Measurements from ENCODE around the gene PLA2G4F. TPM values are rescaled to one million over a fixed set of nuclear protein-coding genes. Genes with fewer than 3 reads are reported as not detected.

PLA2G4F gene
- polyA plus RNA-seq, 2 donors, result 12.9 to 21.8 TPM

GRCh38 chr15:42171122-42171521, 14.7 kb upstream of the PLA2G4F start:
- Histone ChIP-seq H3K4me1 (ENCODE audit: control insufficient read depth in 2 of 2, insufficient read depth in 2 of 2, low read length in 1 of 2) (no peaks in the 10 kb centered on the region), H3K9me3 (ENCODE audit: control insufficient read depth in 2 of 2, insufficient read depth in 1 of 2, low read depth in 1 of 2, low read length in 1 of 2) (no peaks in the 10 kb centered on the region), H3K27me3 (ENCODE audit: control insufficient read depth in 1 of 2, insufficient read depth in 2 of 2, low read length in 2 of 2) (no peaks in the 10 kb centered on the region), H3K36me3 (ENCODE audit: control insufficient read depth in 2 of 2, insufficient read depth in 2 of 2, low read length in 1 of 2) (peaks cover 29 to 37% of the 10 kb centered on the region in 2 donors), H3K4me3 (ENCODE audit: low read depth in 1 of 2, low read length in 2 of 2) (no peak overlapping the region), H3K27ac (ENCODE audit: low read depth in 2 of 2, low read length in 1 of 2) (peak overlapping the region in 1 of 2 donors; percentile 28)
- 58 to 70% methylated on average over 1 of the region's 1 CpG for WGBS, 2 donors

GRCh38 chr15:42166225-42166940, 9.9 kb upstream of the PLA2G4F start:
- Histone ChIP-seq H3K4me3 (ENCODE audit: low read depth in 1 of 2, low read length in 2 of 2) (no peak overlapping the region), H3K36me3 (ENCODE audit: control insufficient read depth in 2 of 2, insufficient read depth in 2 of 2, low read length in 1 of 2) (peaks cover 44 to 53% of the 10 kb centered on the region in 2 donors), H3K27me3 (ENCODE audit: control insufficient read depth in 1 of 2, insufficient read depth in 2 of 2, low read length in 2 of 2) (no peaks in the 10 kb centered on the region), H3K4me1 (ENCODE audit: control insufficient read depth in 2 of 2, insufficient read depth in 2 of 2, low read length in 1 of 2) (peaks cover 0 to 6% of the 10 kb centered on the region in 2 donors), H3K27ac (ENCODE audit: low read depth in 2 of 2, low read length in 1 of 2) (no peak overlapping the region), H3K9me3 (ENCODE audit: control insufficient read depth in 2 of 2, insufficient read depth in 1 of 2, low read depth in 1 of 2, low read length in 1 of 2) (no peaks in the 10 kb centered on the region)
- WGBS, 2 donors, result 93 to 94% methylated on average over 13 of the region's 13 CpGs

GRCh38 chr15:42165106-42165505, 8.7 kb upstream of the PLA2G4F start:
- Histone ChIP-seq H3K36me3 (ENCODE audit: control insufficient read depth in 2 of 2, insufficient read depth in 2 of 2, low read length in 1 of 2) (peaks cover 56 to 59% of the 10 kb centered on the region in 2 donors), H3K27ac (ENCODE audit: low read depth in 2 of 2, low read length in 1 of 2) (no peak overlapping the region)

GRCh38 chr15:42163947-42164550, 7.6 kb upstream of the PLA2G4F start:
- H3K4me1 ChIP-seq (ENCODE audit: control insufficient read depth in 2 of 2, insufficient read depth in 2 of 2, low read length in 1 of 2), result peaks cover 0 to 6% of the 10 kb centered on the region in 2 donors
- H3K9me3 ChIP-seq (ENCODE audit: control insufficient read depth in 2 of 2, insufficient read depth in 1 of 2, low read depth in 1 of 2, low read length in 1 of 2), result no peaks in the 10 kb centered on the region
- 48 to 56% methylated on average over 4 of the region's 4 CpGs for WGBS, 2 donors
- H3K27ac ChIP-seq (ENCODE audit: low read depth in 2 of 2, low read length in 1 of 2), result peak overlapping the region; percentile 53 to 66
- no peaks in the 10 kb centered on the region for H3K27me3 ChIP-seq (ENCODE audit: control insufficient read depth in 1 of 2, insufficient read depth in 2 of 2, low read length in 2 of 2)
- H3K4me3 ChIP-seq (ENCODE audit: low read depth in 1 of 2, low read length in 2 of 2), result no peak overlapping the region
- H3K36me3 ChIP-seq (ENCODE audit: control insufficient read depth in 2 of 2, insufficient read depth in 2 of 2, low read length in 1 of 2), result peaks cover 59 to 69% of the 10 kb centered on the region in 2 donors

More at GRCh38 chr15:42165106-42165505, 8.7 kb upstream of the PLA2G4F start:
- Histone ChIP-seq H3K27me3 (ENCODE audit: control insufficient read depth in 1 of 2, insufficient read depth in 2 of 2, low read length in 2 of 2) (no peaks in the 10 kb centered on the region), H3K9me3 (ENCODE audit: control insufficient read depth in 2 of 2, insufficient read depth in 1 of 2, low read depth in 1 of 2, low read length in 1 of 2) (no peaks in the 10 kb centered on the region), H3K4me3 (ENCODE audit: low read depth in 1 of 2, low read length in 2 of 2) (no peak overlapping the region), H3K4me1 (ENCODE audit: control insufficient read depth in 2 of 2, insufficient read depth in 2 of 2, low read length in 1 of 2) (peaks cover 0 to 6% of the 10 kb centered on the region in 2 donors)
- 84 to 87% methylated on average over 6 of the region's 6 CpGs for WGBS, 2 donors

GRCh38 chr15:42163291-42163690, 6.9 kb upstream of the PLA2G4F start:
- Histone ChIP-seq H3K4me1 (ENCODE audit: control insufficient read depth in 2 of 2, insufficient read depth in 2 of 2, low read length in 1 of 2) (peaks cover 0 to 6% of the 10 kb centered on the region in 2 donors), H3K36me3 (ENCODE audit: control insufficient read depth in 2 of 2, insufficient read depth in 2 of 2, low read length in 1 of 2) (peaks cover 59 to 71% of the 10 kb centered on the region in 2 donors), H3K9me3 (ENCODE audit: control insufficient read depth in 2 of 2, insufficient read depth in 1 of 2, low read depth in 1 of 2, low read length in 1 of 2) (no peaks in the 10 kb centered on the region), H3K4me3 (ENCODE audit: low read depth in 1 of 2, low read length in 2 of 2) (no peak overlapping the region), H3K27me3 (ENCODE audit: control insufficient read depth in 1 of 2, insufficient read depth in 2 of 2, low read length in 2 of 2) (no peaks in the 10 kb centered on the region), H3K27ac (ENCODE audit: low read depth in 2 of 2, low read length in 1 of 2) (no peak overlapping the region)
- 92 to 93% methylated on average over 9 of the region's 9 CpGs for WGBS, 2 donors

- H3K27ac ChIP-seq (ENCODE audit: low read depth in 2 of 2, low read length in 1 of 2), result no peak overlapping the region
- H3K4me3 ChIP-seq (ENCODE audit: low read depth in 1 of 2, low read length in 2 of 2), result no peak overlapping the region
- H3K27me3 ChIP-seq (ENCODE audit: control insufficient read depth in 1 of 2, insufficient read depth in 2 of 2, low read length in 2 of 2), result no peaks in the 10 kb centered on the region
- H3K4me1 ChIP-seq (ENCODE audit: control insufficient read depth in 2 of 2, insufficient read depth in 2 of 2, low read length in 1 of 2), result peaks cover 3 to 16% of the 10 kb centered on the region in 2 donors
- WGBS, 2 donors, result 87 to 88% methylated on average over 7 of the region's 7 CpGs
- no peaks in the 10 kb centered on the region for H3K9me3 ChIP-seq (ENCODE audit: control insufficient read depth in 2 of 2, insufficient read depth in 1 of 2, low read depth in 1 of 2, low read length in 1 of 2)
- H3K36me3 ChIP-seq (ENCODE audit: control insufficient read depth in 2 of 2, insufficient read depth in 2 of 2, low read length in 1 of 2), result peaks cover 40 to 48% of the 10 kb centered on the region in 2 donors
Observed at GRCh38 chr15:42160136-42160535, 3.7 kb upstream of the PLA2G4F start.

- Histone ChIP-seq H3K9me3 (ENCODE audit: control insufficient read depth in 2 of 2, insufficient read depth in 1 of 2, low read depth in 1 of 2, low read length in 1 of 2) (no peaks in the 10 kb centered on the region), H3K27ac (ENCODE audit: low read depth in 2 of 2, low read length in 1 of 2) (no peak overlapping the region), H3K4me3 (ENCODE audit: low read depth in 1 of 2, low read length in 2 of 2) (no peak overlapping the region), H3K4me1 (ENCODE audit: control insufficient read depth in 2 of 2, insufficient read depth in 2 of 2, low read length in 1 of 2) (peaks cover 3 to 19% of the 10 kb centered on the region in 2 donors), H3K36me3 (ENCODE audit: control insufficient read depth in 2 of 2, insufficient read depth in 2 of 2, low read length in 1 of 2) (peaks cover 40 to 42% of the 10 kb centered on the region in 2 donors), H3K27me3 (ENCODE audit: control insufficient read depth in 1 of 2, insufficient read depth in 2 of 2, low read length in 2 of 2) (no peaks in the 10 kb centered on the region)
- WGBS, 2 donors, result 87 to 90% methylated on average over 18 of the region's 18 CpGs
Observed at GRCh38 chr15:42159381-42160015, 3.1 kb upstream of the PLA2G4F start.

GRCh38 chr15:42158941-42159340, 2.5 kb upstream of the PLA2G4F start:
- 86 to 96% methylated on average over 9 to 10 of the region's 10 CpGs for WGBS, 2 donors
- no peaks in the 10 kb centered on the region for H3K27me3 ChIP-seq (ENCODE audit: control insufficient read depth in 1 of 2, insufficient read depth in 2 of 2, low read length in 2 of 2)
- H3K4me1 ChIP-seq (ENCODE audit: control insufficient read depth in 2 of 2, insufficient read depth in 2 of 2, low read length in 1 of 2), result peaks cover 3 to 22% of the 10 kb centered on the region in 2 donors
- peaks cover 37 to 39% of the 10 kb centered on the region in 2 donors for H3K36me3 ChIP-seq (ENCODE audit: control insufficient read depth in 2 of 2, insufficient read depth in 2 of 2, low read length in 1 of 2)
- H3K4me3 ChIP-seq (ENCODE audit: low read depth in 1 of 2, low read length in 2 of 2), result no peak overlapping the region
- H3K9me3 ChIP-seq (ENCODE audit: control insufficient read depth in 2 of 2, insufficient read depth in 1 of 2, low read depth in 1 of 2, low read length in 1 of 2), result no peaks in the 10 kb centered on the region
- no peak overlapping the region for H3K27ac ChIP-seq (ENCODE audit: low read depth in 2 of 2, low read length in 1 of 2)

- H3K4me3 ChIP-seq (ENCODE audit: low read depth in 1 of 2, low read length in 2 of 2), result no peak overlapping the region
- H3K36me3 ChIP-seq (ENCODE audit: control insufficient read depth in 2 of 2, insufficient read depth in 2 of 2, low read length in 1 of 2), result peaks cover 29 to 37% of the 10 kb centered on the region in 2 donors
- no peaks in the 10 kb centered on the region for H3K9me3 ChIP-seq (ENCODE audit: control insufficient read depth in 2 of 2, insufficient read depth in 1 of 2, low read depth in 1 of 2, low read length in 1 of 2)
- 58 to 73% methylated on average over 8 of the region's 8 CpGs for WGBS, 2 donors
- no peak overlapping the region for H3K27ac ChIP-seq (ENCODE audit: low read depth in 2 of 2, low read length in 1 of 2)
- no peaks in the 10 kb centered on the region for H3K27me3 ChIP-seq (ENCODE audit: control insufficient read depth in 1 of 2, insufficient read depth in 2 of 2, low read length in 2 of 2)
- H3K4me1 ChIP-seq (ENCODE audit: control insufficient read depth in 2 of 2, insufficient read depth in 2 of 2, low read length in 1 of 2), result peaks cover 3 to 27% of the 10 kb centered on the region in 2 donors
Observed at GRCh38 chr15:42157981-42158765, 1.7 kb upstream of the PLA2G4F start.
